Activated naive CD4-positive, alpha-beta T cell treated with anti-CD3 and anti-CD28 coated beads, Interleukin-2, amount 50 U/mL, for 24 hours (primary cell): ENCODE data around the gene GATA2.

Experiments used
- H3K27ac Mint-ChIP-seq: one replicate; pipeline ENCODE4 v1.8.0; 2021; ENCODE audit warnings: mild to moderate bottlenecking, mixed read lengths
- H3K27me3 Mint-ChIP-seq: one replicate; pipeline ENCODE4 v1.8.0; 2021; ENCODE audit warnings: mixed read lengths
- H3K36me3 Mint-ChIP-seq: one replicate; pipeline ENCODE4 v1.8.0; 2021; ENCODE audit warnings: mixed read lengths
- H3K4me1 Mint-ChIP-seq: one replicate; pipeline ENCODE4 v1.8.0; 2021; ENCODE audit warnings: mixed read lengths
- H3K4me3 Mint-ChIP-seq: one replicate; pipeline ENCODE4 v1.8.0; 2021; ENCODE audit warnings: mild to moderate bottlenecking, mixed read lengths
- H3K9me3 Mint-ChIP-seq: one replicate; pipeline ENCODE4 v1.8.0; 2021; ENCODE audit warnings: mixed read lengths

Gene GATA2

GRCh38 chr3:128504963-128505730 is 12.1 kb upstream of the GATA2 start:
- Mint-ChIP-seq H3K9me3 (no peaks in the 10 kb centered on the region), H3K27ac (no peak overlapping the region), H3K36me3 (no peaks in the 10 kb centered on the region), H3K27me3 (peaks cover 14% of the 10 kb centered on the region), H3K4me1 (no peaks in the 10 kb centered on the region), H3K4me3 (no peak overlapping the region)

DNA sequence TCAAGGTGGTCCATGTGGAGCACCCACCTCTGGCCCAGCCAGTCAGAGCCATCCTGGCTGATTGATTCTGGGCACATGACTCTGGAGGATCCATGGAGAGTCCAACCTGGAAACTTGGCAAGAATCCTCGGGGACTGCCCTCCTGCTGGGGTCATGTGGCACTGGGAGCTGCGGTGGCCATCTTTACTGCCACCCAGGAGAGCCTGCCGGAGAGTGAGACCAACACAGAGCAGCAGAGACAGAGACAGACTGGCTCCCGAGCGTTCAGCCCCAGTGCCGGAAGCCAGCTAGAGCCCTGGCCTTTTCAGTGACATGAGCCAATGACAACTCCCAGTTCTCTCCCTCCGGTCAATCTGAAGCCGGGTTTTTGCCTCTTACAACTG is 11.5 kb upstream of the GATA2 start:
- Mint-ChIP-seq H3K27me3 (peaks cover 18% of the 10 kb centered on the region), H3K4me1 (no peaks in the 10 kb centered on the region), H3K27ac (no peak overlapping the region), H3K4me3 (no peak overlapping the region), H3K36me3 (no peaks in the 10 kb centered on the region), H3K9me3 (no peaks in the 10 kb centered on the region)

DNA sequence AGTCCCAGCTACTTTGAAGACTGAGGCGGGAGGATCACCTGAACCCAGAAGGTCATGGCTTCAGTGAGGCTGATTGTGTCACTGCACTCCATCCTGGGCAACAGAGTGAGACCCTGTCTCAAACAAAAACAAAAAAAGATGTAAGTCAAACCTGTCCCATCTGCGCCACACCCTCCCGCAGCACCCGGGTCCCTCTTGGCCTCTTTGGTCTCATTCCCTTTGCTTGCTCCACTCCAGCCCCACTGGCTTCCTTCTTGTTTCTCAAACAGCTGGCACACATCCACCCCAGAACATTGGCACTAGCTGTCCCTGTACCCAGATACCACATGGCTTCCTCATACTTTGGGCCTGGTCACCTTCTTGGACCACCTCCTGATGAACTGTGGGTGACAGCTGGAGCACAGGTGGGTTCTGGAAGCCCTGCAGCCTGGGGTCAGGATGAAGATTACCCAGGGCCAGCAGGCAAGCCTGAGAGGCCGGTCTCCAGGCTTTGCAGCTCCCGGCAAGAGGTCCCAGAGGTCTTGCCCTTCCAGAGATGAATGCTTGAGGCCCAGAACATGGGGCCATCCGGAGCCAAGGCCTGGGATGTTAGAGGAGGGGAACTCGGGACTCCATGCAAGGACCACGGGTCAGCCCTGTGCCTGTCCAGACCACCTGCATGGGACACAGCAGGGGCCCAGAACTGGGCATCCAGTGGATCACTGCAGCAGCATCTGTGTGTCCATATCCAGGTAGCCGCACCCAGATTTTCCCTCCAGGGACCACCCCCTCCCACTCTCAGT is 10.9 kb upstream of the GATA2 start:
- no peak overlapping the region for H3K4me3 Mint-ChIP-seq
- no peaks in the 10 kb centered on the region for H3K4me1 Mint-ChIP-seq
- no peaks in the 10 kb centered on the region for H3K9me3 Mint-ChIP-seq
- peaks cover 14% of the 10 kb centered on the region for H3K27me3 Mint-ChIP-seq
- H3K36me3 Mint-ChIP-seq: no peaks in the 10 kb centered on the region
- H3K27ac Mint-ChIP-seq: no peak overlapping the region

- Mint-ChIP-seq H3K4me1 (no peaks in the 10 kb centered on the region), H3K36me3 (no peaks in the 10 kb centered on the region), H3K27me3 (peaks cover 18% of the 10 kb centered on the region), H3K4me3 (no peak overlapping the region), H3K9me3 (no peaks in the 10 kb centered on the region), H3K27ac (no peak overlapping the region)
These were observed 10.2 kb upstream of the GATA2 start for GRCh38 chr3:128503164-128503651.

GRCh38 chr3:128502712-128503111 is 9.7 kb upstream of the GATA2 start:
- Mint-ChIP-seq H3K9me3 (no peaks in the 10 kb centered on the region), H3K4me3 (no peak overlapping the region), H3K27me3 (peaks cover 16% of the 10 kb centered on the region), H3K27ac (no peak overlapping the region), H3K36me3 (no peaks in the 10 kb centered on the region), H3K4me1 (no peaks in the 10 kb centered on the region)

- no peak overlapping the region for H3K4me3 Mint-ChIP-seq
- no peaks in the 10 kb centered on the region for H3K9me3 Mint-ChIP-seq
- H3K36me3 Mint-ChIP-seq: no peaks in the 10 kb centered on the region
- no peaks in the 10 kb centered on the region for H3K4me1 Mint-ChIP-seq
- peaks cover 20% of the 10 kb centered on the region for H3K27me3 Mint-ChIP-seq
- H3K27ac Mint-ChIP-seq: no peak overlapping the region
These were observed 8.4 kb upstream of the GATA2 start for GRCh38 chr3:128501431-128501830.

GRCh38 chr3:128500556-128500955 is 7.6 kb upstream of the GATA2 start:
- Mint-ChIP-seq H3K4me3 (no peak overlapping the region), H3K27me3 (peaks cover 22% of the 10 kb centered on the region), H3K4me1 (no peaks in the 10 kb centered on the region), H3K27ac (no peak overlapping the region), H3K36me3 (no peaks in the 10 kb centered on the region), H3K9me3 (no peaks in the 10 kb centered on the region)

DNA sequence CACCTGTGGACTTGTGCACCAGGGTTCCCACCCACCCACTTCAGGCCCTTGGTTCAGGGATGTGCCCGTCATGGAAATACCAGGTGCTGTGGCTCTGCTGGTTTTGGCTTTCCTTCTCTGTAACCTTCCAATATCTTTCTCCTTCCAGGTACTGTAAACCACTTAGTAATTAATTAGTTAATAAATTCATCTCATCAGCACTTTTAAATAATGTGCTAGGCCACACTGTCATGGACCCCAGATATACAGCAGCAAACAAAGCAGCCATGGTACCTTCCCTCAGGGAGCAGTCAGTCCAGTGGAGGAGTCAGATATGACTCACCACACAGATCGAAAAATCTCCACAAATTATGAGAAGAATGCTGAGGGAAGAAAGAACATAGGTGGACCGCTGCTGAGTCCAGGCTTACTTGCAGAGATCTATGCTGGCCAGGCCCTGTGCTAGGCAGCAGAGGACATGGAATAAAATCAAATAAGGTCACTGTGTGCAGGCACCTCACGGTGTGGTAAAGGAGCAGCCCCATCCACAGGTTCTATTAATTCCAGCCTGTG is 6.8 kb upstream of the GATA2 start:
- H3K9me3 Mint-ChIP-seq: no peaks in the 10 kb centered on the region
- no peak overlapping the region for H3K4me3 Mint-ChIP-seq
- H3K27me3 Mint-ChIP-seq: peaks cover 29% of the 10 kb centered on the region
- H3K4me1 Mint-ChIP-seq: no peaks in the 10 kb centered on the region
- H3K27ac Mint-ChIP-seq: no peak overlapping the region
- H3K36me3 Mint-ChIP-seq: no peaks in the 10 kb centered on the region

GRCh38 chr3:128498901-128499530 is 6.0 kb upstream of the GATA2 start:
- H3K4me3 Mint-ChIP-seq: peak overlapping the region; percentile 70
- no peaks in the 10 kb centered on the region for H3K9me3 Mint-ChIP-seq
- no peak overlapping the region for H3K27ac Mint-ChIP-seq
- peaks cover 34% of the 10 kb centered on the region for H3K27me3 Mint-ChIP-seq
- H3K36me3 Mint-ChIP-seq: no peaks in the 10 kb centered on the region
- H3K4me1 Mint-ChIP-seq: no peaks in the 10 kb centered on the region

DNA sequence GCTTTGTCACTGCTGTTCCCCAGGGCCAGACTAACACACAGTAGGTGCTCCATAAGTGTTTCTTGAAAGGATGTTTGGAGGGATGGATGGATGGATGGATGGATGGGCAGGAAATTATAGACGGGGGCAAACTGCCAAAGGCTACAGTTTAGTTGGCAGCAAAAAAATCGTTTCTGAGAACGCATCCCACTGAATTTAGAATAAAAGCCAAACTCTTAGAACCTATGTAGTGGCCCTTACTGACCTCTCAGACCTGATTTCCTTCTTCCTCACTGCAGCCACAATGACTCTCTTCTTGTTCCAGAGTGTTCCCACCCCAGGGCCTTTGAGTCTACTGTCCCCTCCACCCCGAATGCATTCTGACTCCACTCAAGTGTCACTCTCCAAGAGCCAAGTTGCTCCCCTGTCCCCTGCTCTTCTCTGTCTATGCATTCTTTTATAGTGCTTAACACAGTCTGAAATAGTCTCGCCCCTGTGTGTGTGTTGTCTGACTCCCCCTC is 5.2 kb upstream of the GATA2 start:
- Mint-ChIP-seq H3K9me3 (no peaks in the 10 kb centered on the region), H3K4me3 (peak overlapping the region; percentile 70), H3K36me3 (no peaks in the 10 kb centered on the region), H3K4me1 (peaks cover 3% of the 10 kb centered on the region), H3K27me3 (peaks cover 37% of the 10 kb centered on the region), H3K27ac (no peak overlapping the region)

- Mint-ChIP-seq H3K9me3 (no peaks in the 10 kb centered on the region), H3K27me3 (peaks cover 37% of the 10 kb centered on the region), H3K4me3 (peak overlapping the region; percentile 80), H3K36me3 (no peaks in the 10 kb centered on the region), H3K27ac (no peak overlapping the region), H3K4me1 (peaks cover 3% of the 10 kb centered on the region)
These were observed 4.5 kb upstream of the GATA2 start for GRCh38 chr3:128497305-128498126.

- Mint-ChIP-seq H3K27ac (no peak overlapping the region), H3K9me3 (no peaks in the 10 kb centered on the region), H3K36me3 (no peaks in the 10 kb centered on the region), H3K4me1 (peaks cover 8% of the 10 kb centered on the region), H3K27me3 (peaks cover 41% of the 10 kb centered on the region), H3K4me3 (peak overlapping the region; percentile 80)
These were observed 3.8 kb upstream of the GATA2 start for GRCh38 chr3:128496602-128497304.

GRCh38 chr3:128496019-128496601 is 3.1 kb upstream of the GATA2 start:
- Mint-ChIP-seq H3K27me3 (peaks cover 43% of the 10 kb centered on the region), H3K4me1 (peaks cover 12% of the 10 kb centered on the region), H3K4me3 (peak overlapping the region; percentile 24), H3K36me3 (no peaks in the 10 kb centered on the region), H3K27ac (peak overlapping the region; percentile 12), H3K9me3 (no peaks in the 10 kb centered on the region)

DNA sequence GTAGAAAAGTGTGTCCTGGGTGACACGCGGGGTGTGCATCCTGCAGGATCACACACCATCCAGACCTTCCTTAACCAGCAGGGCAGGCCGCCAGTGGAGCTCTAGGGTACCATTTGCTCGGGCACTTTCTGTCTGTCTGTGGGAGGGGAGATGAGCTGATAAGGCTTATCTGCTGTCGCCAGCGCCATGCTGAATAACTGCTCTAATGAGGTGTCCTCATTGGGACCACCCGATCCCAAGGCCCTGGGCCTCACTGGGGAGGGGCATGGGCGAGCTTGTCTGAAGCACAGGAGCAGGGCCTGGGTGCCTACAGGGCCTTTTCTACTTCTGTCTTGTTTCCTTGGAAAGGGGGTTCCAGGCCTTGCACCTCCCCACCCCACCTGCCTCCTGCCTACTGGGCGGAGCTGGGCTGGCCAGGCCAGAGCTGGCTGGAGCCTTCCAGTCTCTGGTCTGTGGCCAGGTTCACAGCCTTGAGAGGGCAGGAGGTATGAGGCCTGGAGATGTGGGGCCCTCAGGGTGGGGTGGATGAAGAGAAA is 2.5 kb upstream of the GATA2 start:
- H3K9me3 Mint-ChIP-seq: no peaks in the 10 kb centered on the region
- H3K4me3 Mint-ChIP-seq: no peak overlapping the region
- peaks cover 12% of the 10 kb centered on the region for H3K4me1 Mint-ChIP-seq
- no peaks in the 10 kb centered on the region for H3K36me3 Mint-ChIP-seq
- H3K27me3 Mint-ChIP-seq: peaks cover 43% of the 10 kb centered on the region
- H3K27ac Mint-ChIP-seq: no peak overlapping the region
